HS-5 (cell line): ENCODE data around the gene RHOBTB1.

Experiments
- DNase-seq: peaks from one replicate; pipeline ENCODE4 v3.0.0-alpha.2; 2012; ENCODE audit warnings: low read depth

RHOBTB1 gene

GRCh38 chr10:60820093-60820754 is 123.8 kb downstream of the RHOBTB1 start:
- DNase-seq = no peak
